GM21367 (cell line): Measurements from ENCODE around the gene F7.

Experiments used
- ATAC-seq: cut with Tn5 transposase; IDR thresholded peaks from one replicate; pipeline ENCODE4 v1.9.1; 2021; ENCODE audit not compliant: unreplicated experiment

The F7 gene

DNA sequence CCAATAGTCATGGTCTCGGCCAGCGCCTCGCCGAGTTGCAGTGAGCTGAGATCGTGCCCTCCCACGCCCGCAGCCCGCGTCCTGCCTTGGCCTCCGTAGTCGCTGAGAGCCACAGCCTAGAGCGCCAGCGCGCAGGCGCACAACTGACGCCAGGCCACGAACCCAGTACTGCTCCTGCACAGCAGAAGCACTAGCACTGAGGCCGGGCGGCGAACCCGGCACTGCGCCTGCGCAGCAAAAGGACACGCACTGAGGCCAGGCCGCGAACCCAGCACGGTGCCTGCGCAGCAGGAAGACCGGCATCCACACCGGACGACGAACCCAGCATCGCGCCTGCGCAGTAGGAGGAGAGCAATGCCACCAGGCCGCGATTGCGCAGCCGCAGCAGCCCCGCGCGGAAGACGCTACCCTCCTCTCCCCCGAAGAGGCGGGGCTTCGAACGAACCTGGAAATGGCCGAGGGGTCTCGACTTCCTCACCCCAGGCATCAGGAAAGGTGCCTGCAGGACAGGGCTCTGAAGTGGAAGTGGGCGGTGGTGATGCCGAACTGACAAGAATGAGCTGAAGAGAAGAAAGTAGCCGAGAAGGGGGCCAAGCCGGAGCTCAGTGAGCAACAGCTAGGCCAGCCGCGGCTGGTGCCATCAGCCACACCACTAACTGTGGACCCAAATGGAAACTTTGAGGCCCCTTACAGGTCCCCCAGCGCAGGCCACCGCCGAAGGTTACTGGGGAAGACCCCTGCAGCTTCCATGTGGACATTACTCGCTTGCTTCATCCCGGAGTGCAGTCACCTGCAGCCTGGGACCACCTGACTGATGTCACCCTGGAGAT lies 24.5 kb downstream of the F7 start:
- no peak for ATAC-seq

- ATAC-seq = no peak
Observed at GRCh38 chr13:113135281-113135760, 29.7 kb downstream of the F7 start.

- no peak for ATAC-seq
Observed at GRCh38 chr13:113137691-113138298, 32.2 kb downstream of the F7 start.

DNA sequence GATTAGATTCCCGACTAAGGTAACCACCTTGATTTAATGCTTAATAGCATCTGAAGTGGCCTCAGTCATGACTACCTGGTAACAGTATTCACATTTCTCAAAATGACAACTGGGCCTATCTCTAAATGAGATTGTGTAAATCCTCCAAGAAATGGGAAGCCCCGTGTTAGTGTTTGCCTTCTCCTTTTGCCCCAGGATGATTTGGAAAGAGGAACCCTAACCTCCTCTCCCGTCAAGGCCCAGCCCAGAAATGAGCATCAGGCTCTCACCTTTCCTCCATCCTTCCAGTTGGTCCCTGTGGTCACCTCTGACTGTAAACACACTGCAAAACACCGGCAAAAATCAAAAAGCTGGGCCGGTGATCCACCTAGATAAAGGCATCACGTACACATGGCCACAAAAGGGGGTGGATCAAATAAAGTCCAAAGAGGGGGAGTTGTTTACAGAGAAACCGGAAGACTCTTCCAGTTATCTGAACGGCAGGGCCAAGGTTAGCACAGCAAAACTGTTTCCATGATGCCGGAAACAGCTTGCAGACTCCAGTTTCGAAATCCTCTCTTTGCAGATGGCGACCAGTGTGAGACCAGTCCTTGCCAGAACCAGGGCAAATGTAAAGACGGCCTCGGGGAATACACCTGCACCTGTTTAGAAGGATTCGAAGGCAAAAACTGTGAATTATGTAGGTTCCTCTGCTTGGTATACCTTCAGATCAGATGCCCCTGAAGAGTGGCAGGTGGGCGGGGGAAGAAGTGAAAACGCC lies 33.4 kb downstream of the F7 start:
- no peak for ATAC-seq

DNA sequence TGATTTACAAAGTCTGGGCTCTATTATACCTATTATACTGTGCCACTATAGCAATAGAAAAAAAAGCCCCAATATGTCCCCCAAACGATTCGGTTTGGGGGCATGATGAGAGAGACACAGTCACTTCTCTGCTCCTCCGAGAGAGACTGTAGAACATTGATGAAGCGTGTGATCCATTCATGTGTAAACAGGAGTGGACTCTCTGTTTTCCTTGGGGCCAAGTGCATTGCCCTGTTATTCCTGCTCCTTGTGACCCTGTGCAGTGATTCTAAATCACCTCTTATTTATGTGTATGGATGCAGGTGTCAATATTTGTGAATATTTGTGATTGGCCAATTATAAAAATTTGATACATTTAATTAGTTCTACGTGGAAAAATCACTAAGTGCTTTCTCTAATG lies 34.0 kb downstream of the F7 start:
- no peak for ATAC-seq

DNA sequence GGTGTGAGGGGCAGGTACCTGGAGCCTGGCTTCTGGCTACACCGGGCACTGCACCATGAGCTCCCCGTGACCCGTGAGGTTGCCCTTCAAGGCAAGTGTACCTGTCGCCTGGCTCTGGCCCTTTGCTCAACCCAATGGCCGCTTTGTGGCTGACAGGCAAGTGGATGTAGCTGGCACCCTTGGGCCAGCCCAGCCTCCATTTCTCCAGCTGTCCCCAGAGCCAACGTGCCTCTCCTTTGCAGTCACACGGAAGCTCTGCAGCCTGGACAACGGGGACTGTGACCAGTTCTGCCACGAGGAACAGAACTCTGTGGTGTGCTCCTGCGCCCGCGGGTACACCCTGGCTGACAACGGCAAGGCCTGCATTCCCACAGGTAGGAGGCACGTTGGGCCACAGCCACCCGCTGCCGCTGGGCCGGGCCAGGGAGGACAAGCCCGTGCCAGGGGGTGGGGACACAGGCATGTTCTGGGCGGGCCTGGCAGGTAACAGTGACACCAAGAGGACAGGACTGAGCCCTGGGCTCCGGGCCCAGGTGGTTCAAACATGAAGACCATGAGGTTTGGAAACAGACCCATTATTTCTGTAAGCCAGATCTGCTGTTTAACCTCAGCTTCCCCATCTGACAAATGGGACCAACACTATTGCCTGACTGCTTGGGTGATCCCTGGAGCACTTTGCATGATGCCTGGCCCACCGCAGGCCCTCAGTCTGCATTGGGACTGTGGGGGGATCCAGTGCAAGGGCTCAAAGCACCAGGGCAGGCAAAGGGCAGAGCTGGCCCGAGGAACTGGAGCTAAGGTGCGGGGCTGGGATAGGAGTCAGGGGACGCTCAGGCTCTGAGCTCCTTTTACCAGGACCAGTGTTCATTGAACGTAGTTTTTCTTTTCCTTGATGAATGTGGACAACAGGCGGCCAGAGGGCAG lies 35.3 kb downstream of the F7 start:
- no peak for ATAC-seq

DNA sequence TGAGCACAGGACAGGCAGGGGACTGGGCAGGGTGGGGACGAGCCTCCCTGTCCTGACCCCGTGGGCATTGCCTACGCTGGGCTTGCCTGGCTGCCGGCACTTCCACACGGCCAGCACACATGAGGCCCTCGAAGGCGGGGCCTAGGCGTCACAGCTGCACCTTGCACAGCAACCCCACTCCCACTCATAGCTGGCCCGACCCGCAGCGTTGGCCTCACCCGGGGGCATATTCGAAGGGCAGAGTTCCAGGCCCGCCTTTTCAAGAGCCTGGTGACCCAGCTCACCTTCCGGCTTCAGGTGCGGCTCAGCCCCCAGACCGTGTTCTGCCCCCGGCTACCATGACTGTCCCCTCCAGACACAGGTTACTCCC lies 36.0 kb downstream of the F7 start:
- ATAC-seq = no peak

- no peak for ATAC-seq
Observed at GRCh38 chr13:113142876-113143275, 37.3 kb downstream of the F7 start.

- no peak for ATAC-seq
Observed at GRCh38 chr13:113143466-113144254, 38.1 kb downstream of the F7 start.

GRCh38 chr13:113144255-113144629 lies 38.7 kb downstream of the F7 start:
- ATAC-seq = no peak

GRCh38 chr13:113145496-113145895 lies 39.9 kb downstream of the F7 start:
- no peak for ATAC-seq

DNA sequence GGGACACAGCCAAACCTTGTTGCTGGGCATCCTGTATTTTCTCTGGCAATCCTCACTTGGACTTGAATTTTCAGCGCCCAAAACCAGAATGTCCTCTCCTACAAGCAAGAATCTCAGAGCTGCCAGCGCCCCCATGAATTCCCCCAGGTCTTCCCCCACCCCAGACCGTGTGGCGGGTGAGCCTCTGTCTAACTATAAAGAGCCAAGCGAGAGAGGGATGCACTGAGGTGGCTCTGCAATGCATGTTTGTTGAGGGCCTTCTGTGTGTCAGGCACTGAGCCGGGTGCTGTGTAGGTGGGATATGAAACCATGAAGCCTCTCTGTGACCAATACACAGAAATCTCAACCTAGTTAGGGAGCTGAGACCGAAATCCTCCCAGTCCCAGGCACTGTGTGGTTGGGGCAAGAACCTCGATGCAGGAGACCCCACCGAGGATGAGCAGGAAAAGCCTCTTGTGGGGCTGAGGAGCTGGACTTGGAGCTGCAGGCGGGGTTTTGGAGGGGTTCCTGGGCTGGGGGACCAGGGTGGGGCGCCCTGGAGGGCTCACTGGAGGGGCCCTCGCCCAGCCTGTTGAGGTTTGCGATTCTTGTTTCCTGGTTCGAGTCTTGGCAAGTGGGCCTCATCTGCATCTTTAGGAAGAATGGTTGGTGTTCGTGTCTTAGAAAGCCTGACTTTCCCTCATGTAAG lies 40.5 kb downstream of the F7 start:
- no peak for ATAC-seq

DNA sequence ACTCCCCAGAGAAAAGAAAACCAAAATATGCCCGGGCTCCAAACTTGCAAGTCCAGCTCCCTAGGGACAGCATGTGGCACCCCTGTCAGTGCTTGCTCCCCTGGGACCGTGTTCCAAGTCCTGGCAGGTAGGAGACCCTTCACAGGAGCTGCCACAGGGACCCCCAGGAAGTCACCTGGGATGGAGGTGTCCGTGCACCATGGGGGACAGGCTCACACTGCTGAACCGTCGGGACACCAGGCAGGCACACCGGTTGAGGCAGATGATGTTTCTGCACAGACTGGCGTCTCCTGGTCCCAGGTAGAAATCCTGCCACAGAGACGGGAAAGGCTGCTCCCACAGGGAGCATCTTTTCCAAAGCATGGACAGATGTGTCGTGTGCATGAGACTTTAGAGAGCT lies 41.2 kb downstream of the F7 start:
- ATAC-seq = no peak

DNA sequence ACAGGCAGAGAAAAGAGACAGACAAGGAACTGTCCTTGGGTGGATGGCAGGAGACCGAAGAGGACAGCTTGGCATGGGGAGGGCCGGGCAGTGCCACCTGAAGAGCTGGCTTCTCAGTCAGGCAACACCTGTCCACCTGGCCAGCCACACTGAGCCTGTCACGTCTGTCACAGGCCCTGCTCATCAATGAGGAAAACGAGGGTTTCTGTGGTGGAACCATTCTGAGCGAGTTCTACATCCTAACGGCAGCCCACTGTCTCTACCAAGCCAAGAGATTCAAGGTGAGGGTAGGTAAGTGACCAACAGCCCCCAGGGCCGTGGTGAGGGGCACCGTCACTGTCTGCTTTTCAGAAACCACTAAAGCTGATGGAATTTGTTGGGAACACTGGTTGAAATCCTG lies 41.6 kb downstream of the F7 start:
- ATAC-seq = no peak

DNA sequence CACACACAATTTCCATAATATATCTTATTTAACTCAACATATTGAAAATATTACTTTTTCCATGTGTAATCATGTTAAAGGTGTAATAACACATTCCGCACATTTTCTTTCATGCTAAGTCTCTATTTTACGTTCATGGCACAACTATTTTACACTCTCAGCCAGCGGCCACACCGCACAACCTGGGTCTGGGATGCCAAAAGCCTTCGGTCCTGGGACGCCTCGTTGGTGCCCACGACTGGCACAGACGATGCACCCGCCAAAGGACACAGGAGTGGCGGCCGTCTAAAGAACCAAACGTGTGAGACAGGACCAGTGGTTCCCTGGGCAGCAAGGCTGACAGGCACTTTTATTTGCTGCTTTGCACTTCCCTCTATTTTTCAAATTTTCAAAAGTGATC lies 42.8 kb downstream of the F7 start:
- no peak for ATAC-seq

GRCh38 chr13:113148940-113149503 lies 43.4 kb downstream of the F7 start:
- ATAC-seq = no peak

- no peak for ATAC-seq
Observed at GRCh38 chr13:113149711-113150549, 44.3 kb downstream of the F7 start.
